HFFc6 (cell line): ENCODE measurements around the gene CMTM2. TPM values are rescaled to one million over a fixed set of nuclear protein-coding genes. Genes with fewer than 3 reads are reported as not detected.

ENCODE experiments used
- DNase-seq: peaks from one replicate; pipeline ENCODE4 v3.0.0-alpha.2; 2018
- H3K27ac Mint-ChIP-seq: 2 replicates; pipeline ENCODE4 v1.8.0; 2020; ENCODE audit warnings: mild to moderate bottlenecking, mixed read lengths
- H3K27me3 Mint-ChIP-seq: 2 replicates; pipeline ENCODE4 v1.8.0; 2021; ENCODE audit warnings: mild to moderate bottlenecking, moderate library complexity, mixed read lengths; ENCODE audit not compliant: insufficient read depth
- H3K36me3 Mint-ChIP-seq: 2 replicates; pipeline ENCODE4 v1.8.0; 2021; ENCODE audit warnings: low read depth, mixed read lengths
- H3K4me1 Mint-ChIP-seq: 2 replicates; pipeline ENCODE4 v1.8.0; 2020; ENCODE audit warnings: low read depth, mixed read lengths
- H3K4me3 Mint-ChIP-seq: 2 replicates; pipeline ENCODE4 v1.8.0; 2020; ENCODE audit warnings: mild to moderate bottlenecking, moderate library complexity, mixed read lengths
- H3K9me3 Mint-ChIP-seq: 2 replicates; pipeline ENCODE4 v1.8.0; 2020; ENCODE audit warnings: mild to moderate bottlenecking, mixed read lengths
- CTCF ChIP-seq: fragments of 200-600 bp; sonication (generic); IDR thresholded peaks from 2 replicates; pipeline ENCODE4 v1.5.0; 2021; ENCODE audit warnings: antibody characterized with exemption, mild to moderate bottlenecking
- long read RNA-seq: library from polyadenylated mRNA; unstranded; transcript quantifications from one replicate; pipeline ENCODE4 v2.0.0, GENCODE V29; 2019
- total RNA-seq, 6 experiments: library from RNA; stranded (reverse); fragmentation: NEBNext Ultra II Directional; extraction: Animal tissue kit (Norgen Biotek cat#: 25700); gene quantifications; 2 replicates in 1 of 6; 3 replicates in 5 of 6; pipeline ENCODE4 v1.2.3, GENCODE V29; 2021

The CMTM2 gene, protein sequence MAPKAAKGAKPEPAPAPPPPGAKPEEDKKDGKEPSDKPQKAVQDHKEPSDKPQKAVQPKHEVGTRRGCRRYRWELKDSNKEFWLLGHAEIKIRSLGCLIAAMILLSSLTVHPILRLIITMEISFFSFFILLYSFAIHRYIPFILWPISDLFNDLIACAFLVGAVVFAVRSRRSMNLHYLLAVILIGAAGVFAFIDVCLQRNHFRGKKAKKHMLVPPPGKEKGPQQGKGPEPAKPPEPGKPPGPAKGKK
- not detected for total RNA-seq
- long read RNA-seq, result 0 reads

DNA sequence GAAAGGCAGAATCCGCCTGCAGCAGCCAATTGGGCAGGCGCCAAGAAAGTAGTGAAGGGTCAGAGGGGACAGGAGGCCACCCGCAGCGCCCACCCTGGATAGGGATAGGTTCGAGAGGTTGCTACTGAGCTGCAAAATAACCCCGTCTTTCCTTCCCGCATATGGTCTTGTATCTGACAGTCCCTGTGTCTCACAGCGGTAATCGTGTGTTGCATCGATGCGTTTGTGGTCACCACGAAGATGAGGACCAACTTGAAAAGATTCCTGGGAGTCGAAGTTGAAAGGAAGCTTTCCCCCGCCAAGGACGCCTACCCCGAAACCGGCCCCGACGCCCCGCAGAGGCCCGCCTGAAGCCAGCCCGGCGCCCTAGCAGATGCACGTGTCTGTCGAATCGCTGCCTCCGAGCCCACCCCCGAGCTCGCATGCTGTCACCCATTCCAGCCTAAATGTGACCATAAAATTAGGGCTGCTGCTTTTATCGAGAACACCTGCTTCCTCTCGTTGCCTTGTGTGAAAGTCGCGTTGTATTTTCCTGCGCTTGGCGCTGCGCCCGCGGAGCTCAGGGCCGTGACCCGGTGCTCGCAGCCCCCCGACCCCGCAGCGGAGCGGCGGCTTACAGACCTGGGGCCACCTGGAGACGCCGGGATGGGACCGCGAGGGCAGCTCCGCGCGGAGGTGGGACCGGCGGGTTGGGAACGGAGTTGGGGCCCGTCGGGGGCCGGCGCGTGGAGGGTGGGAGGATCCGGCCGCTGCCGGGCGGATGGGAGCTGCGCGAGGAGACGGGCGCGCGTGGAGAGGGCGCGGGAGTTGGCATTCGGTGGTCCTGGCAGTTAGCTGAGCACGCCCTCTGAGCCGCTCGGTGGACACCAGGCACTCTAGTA is at the start of gene CMTM2:
Gene CMTM2, plus strand, starts transcription at position 813 of the 881 bp plus-strand sequence. CDS start 145 bp downstream, outside the sequence.
- H3K4me1 Mint-ChIP-seq, result peaks cover 20% of the 10 kb centered on the region
- no peak within 1 kb of the TSS for H3K27ac Mint-ChIP-seq
- peaks cover 8% of the 10 kb centered on the region for H3K27me3 Mint-ChIP-seq
- no peaks in the 10 kb centered on the region for H3K36me3 Mint-ChIP-seq
- no peaks in the 10 kb centered on the region for H3K9me3 Mint-ChIP-seq
- no peak for DNase-seq
- no peak for TF ChIP-seq CTCF
- no peak within 1 kb of the TSS; the same call in 1 of the 2 replicates for H3K4me3 Mint-ChIP-seq

DNA sequence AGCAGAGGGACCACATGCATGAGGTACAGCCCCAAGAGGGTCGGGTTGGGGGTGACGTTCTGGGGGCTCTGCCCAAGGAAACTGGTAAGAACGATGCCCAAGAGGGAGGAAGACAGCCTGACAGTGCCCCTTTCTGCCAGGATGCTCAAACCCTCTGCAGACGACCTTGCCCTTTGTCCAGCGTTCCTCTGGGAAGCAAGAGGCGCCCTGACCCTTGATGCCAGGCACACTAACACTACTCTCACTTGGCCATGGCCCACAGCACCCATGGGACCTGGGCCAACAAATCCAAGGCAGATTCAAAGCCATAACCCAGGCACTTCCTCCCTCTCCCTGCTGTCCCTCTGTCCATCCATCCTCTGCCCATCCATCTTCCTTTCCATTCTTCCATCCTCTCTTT is 49.8 kb upstream of the CMTM2 start:
- H3K27me3 Mint-ChIP-seq, result no peaks in the 10 kb centered on the region
- TF ChIP-seq CTCF, result no peak
- H3K27ac Mint-ChIP-seq, result no peak overlapping the region
- peaks cover 19% of the 10 kb centered on the region for H3K4me1 Mint-ChIP-seq
- peaks cover 36% of the 10 kb centered on the region for H3K36me3 Mint-ChIP-seq
- DNase-seq, result no peak
- no peaks in the 10 kb centered on the region for H3K9me3 Mint-ChIP-seq
- H3K4me3 Mint-ChIP-seq, result no peak overlapping the region

- H3K4me3 Mint-ChIP-seq, result no peak overlapping the region
- no peak overlapping the region for H3K27ac Mint-ChIP-seq
- no peak for TF ChIP-seq CTCF
- peaks cover 27% of the 10 kb centered on the region for H3K36me3 Mint-ChIP-seq
- H3K4me1 Mint-ChIP-seq, result no peaks in the 10 kb centered on the region
- H3K27me3 Mint-ChIP-seq, result no peaks in the 10 kb centered on the region; the same call in 1 of the 2 replicates
- H3K9me3 Mint-ChIP-seq, result no peaks in the 10 kb centered on the region
- DNase-seq, result no peak
These were observed 44.9 kb upstream of the CMTM2 start for GRCh38 chr16:66534376-66534799.

GRCh38 chr16:66536525-66536924 is 42.7 kb upstream of the CMTM2 start:
- H3K27ac Mint-ChIP-seq, result no peak overlapping the region
- no peak for DNase-seq
- no peak overlapping the region for H3K4me3 Mint-ChIP-seq
- no peak for TF ChIP-seq CTCF
- no peaks in the 10 kb centered on the region for H3K4me1 Mint-ChIP-seq
- H3K9me3 Mint-ChIP-seq, result no peaks in the 10 kb centered on the region
- peaks cover 12% of the 10 kb centered on the region for H3K36me3 Mint-ChIP-seq
- no peaks in the 10 kb centered on the region; the same call in 1 of the 2 replicates for H3K27me3 Mint-ChIP-seq

- no peaks in the 10 kb centered on the region for H3K4me1 Mint-ChIP-seq
- H3K36me3 Mint-ChIP-seq, result peaks cover 11% of the 10 kb centered on the region
- no peak overlapping the region for H3K4me3 Mint-ChIP-seq
These were observed 42.0 kb upstream of the CMTM2 start for GRCh38 chr16:66537236-66537635.

More at GRCh38 chr16:66537236-66537635, 42.0 kb upstream of the CMTM2 start:
- Mint-ChIP-seq H3K27ac (no peak overlapping the region), H3K9me3 (no peaks in the 10 kb centered on the region), H3K27me3 (no peaks in the 10 kb centered on the region; the same call in 1 of the 2 replicates)
- no peak for DNase-seq
- TF ChIP-seq CTCF, result no peak
